HG03139 (cell line): ENCODE data around the gene ETFA.

Experiments used
- ATAC-seq: cut with Tn5 transposase; IDR thresholded peaks from one replicate; pipeline ENCODE4 v1.9.1; 2021; ENCODE audit not compliant: unreplicated experiment

The ETFA gene

GRCh38 chr15:76179023-76179422 lies 132.2 kb downstream of the ETFA start:
- no peak for ATAC-seq

GRCh38 chr15:76178296-76179000 lies 132.8 kb downstream of the ETFA start:
- ATAC-seq = no peak

DNA sequence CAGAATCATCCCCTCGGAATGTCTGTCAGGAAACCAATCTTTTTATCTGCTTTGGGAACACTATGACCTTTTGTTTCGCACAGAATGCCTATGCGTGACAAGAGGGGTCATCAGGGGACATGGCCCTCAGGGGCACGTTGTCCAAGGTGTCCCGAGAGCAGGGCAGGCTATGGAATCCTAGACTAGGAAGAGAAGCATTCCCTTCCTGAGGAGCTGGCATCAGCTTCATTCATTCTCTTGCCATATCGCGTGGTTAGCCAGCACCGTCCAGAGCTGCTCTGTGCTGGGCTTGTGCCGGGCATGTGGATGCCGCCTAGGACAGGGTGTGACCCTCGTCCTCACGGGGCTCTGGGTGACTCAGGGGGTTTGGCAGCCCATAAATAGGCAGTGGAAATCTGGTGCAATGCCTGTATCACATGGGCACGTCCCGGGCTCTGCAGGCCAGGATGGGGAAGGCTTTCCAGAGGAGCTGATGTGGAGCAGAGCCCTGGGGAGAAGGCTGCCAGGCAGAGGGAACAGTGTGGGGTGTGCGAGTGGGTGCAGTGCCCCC lies 133.7 kb downstream of the ETFA start:
- ATAC-seq = no peak

GRCh38 chr15:76176487-76177085 lies 134.7 kb downstream of the ETFA start:
- no peak for ATAC-seq

DNA sequence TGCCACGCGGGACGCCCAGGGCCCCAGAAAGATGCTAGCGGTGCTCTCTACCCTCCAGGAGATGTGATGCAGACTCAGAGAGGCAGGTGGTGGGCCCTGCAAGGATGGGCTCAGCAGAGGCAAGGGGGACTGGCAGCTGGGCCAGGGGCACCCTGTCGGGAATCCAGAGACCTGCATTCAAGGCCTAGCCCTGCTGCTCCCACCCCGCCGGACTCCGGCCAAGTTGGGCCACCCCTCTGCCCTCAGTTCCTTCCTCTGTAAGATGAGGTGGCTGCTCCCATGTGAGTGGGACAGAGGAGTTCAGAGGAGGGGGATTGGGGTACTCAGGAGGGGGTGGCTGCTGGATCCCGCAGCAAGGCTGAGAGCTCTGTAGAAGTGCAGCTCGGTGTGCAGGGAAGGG lies 135.2 kb downstream of the ETFA start:
- ATAC-seq = no peak

- no peak for ATAC-seq
These were observed 135.8 kb downstream of the ETFA start for GRCh38 chr15:76175442-76175841.

- ATAC-seq = no peak
These were observed 136.6 kb downstream of the ETFA start for GRCh38 chr15:76174654-76175053.

DNA sequence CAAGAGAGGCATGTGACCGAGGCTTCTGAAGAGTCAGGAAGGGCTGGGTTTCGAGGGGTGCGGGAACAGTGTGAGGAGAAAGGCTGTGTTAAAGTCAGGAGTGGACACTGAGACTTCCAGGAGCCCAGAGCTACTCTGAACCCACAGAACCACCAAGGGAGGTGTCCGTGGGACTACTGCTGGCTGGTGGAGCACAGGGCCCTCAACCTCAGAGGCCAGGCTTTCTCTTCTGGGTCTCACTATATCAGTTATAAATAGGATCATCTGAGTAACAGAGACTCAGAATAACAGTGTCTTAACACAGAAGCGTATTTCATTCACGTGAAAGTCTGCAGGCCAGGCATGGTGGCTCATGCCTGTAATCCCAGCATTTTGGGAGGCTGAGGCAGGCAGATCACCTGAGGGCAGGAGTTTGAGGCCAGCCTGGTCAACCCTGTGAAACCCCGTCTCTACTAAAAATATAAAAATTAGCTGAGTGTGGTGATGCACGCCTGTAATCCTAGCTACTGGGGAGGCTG lies 137.9 kb downstream of the ETFA start:
- no peak for ATAC-seq

DNA sequence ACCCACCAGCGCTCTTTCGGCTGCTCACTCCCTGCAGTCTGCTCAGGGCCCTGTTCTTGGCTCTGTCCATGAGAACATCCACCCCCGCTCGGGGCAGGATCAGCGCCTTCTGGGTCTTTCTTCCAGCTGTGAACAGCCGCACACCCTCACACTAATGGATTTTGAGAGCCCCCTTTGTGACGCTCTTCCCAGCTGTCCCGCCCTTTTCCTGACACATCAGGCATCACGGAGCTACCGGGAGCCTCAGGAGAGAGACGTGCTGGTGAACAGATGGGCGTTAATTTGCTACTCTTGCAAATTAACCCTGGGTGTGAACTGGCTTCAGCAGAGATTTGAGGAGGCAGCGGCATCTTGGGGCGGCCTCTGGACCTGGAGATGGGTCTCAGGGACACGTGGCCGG lies 138.5 kb downstream of the ETFA start:
- ATAC-seq = no peak

DNA sequence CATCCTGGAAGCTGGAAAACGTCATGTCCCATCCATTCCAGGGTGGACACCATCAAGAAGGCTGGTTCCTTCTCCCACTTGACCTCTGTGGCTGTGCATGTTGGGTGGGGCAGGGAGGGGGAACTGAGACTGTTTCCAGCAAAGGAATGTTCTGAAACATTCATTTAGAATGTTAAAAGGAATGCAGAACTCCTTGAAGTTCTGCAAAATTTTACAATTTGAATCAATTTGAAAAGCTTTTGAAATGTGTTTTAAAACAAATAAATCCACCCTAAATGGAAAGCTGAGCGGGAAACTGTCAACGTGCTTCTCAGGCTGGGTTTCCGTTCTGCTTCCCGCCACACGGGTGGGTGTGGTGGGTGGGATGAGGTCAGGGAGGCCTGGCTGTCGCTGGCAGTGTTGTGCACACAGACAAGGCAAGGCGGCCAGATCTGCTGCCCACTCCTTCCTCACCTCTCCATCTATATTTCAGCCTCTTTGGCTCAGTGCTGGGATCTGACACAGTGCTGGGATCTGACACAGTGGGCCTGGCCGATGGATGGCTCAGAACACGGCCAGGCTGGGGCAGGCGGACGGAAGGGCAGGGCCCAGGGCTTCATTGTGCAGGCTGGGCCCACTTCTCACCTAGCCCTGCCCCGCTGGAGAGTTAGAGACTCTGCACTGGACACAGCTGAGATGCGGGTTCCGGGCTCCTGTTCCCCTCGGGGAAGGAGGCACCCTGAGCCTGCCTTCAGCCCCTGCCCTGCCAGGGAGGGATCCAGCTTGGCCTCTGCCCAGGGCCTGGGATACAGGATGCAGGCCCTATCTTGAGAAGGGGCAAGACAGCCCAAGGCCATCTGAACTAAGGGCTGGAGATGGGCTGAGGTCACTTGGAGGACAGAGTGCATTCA lies 141.1 kb downstream of the ETFA start:
- ATAC-seq = no peak

DNA sequence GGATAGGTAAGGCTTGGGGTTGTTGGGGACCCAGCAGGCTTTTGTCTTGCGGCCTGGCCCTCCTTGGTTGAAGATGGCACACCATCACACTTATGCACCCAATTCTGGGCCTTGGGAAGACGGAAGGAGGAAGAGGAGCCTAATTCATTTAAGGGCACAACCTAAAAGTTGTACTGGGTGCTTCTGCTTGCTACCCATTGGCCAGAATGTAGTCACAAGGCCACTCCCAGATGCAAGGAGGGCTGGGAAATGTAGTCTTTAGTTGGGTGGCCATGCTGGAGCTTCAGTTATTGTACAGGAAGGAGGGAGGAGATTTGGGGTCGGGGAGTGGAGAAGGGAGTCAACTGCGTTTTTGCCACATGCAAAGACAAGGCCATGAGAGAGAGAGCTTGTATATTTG lies 142.3 kb downstream of the ETFA start:
- ATAC-seq = no peak

DNA sequence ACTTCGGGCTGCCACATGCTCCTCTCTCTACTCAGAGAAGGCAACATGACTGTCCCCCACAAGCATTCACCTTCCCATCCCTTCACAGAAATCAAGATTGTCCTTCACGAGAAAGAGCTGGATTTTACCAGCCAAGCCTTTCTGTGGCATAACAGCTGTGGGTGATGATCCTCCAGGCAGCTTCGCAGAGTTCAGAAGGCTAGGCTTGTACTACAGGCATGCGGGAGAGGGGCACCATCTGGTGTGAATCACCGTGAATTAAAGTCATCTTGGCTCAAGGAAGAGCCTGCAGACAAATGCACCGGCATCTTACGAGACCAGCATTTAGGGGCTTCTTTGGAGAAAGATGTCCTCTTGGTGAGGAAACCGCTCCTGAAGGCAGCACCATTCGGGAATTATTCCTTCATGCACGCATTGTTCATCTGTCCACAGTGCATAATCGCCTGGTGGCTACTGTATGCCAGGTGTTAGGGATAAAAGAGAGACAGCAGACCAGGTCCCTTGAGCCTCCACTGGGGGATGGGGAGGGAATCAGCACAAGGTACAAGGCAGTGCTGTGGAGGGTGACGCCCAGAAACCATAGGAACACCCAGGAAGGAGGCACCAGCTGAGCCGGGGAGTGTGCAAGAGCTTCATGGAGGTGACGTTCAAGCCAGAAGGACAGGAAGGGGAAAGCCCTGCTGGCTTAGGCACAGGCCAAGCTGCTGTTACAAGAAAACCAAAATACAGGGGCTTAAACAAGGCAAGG lies 142.9 kb downstream of the ETFA start:
- no peak for ATAC-seq

DNA sequence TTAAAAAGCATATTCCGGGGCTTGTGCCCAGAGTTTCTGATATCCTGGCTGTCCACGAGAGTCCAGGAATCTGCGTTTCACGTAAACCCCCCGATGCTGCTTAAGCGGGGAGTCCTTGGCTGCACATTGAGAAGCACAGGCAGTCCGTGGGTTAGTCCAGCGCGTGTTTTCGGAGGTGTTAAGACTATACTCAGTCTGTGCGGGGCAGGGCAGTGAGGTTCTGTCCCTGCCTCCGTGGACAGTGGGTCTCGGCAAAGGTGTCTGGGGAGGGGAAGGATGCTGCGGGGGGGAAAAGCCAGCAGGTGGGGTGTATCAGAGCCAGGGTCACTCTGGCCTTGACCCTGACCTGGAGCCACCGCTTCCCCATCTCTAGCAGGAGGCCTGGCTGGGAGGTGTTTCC lies 145.3 kb downstream of the ETFA start:
- ATAC-seq = no peak
